GM18520 (cell line): Measurements from ENCODE around the gene EDEM1.

Experiments
- ATAC-seq: cut with Tn5 transposase; IDR thresholded peaks from one replicate; pipeline ENCODE4 v1.9.1; 2021; ENCODE audit not compliant: unreplicated experiment

Gene EDEM1

DNA sequence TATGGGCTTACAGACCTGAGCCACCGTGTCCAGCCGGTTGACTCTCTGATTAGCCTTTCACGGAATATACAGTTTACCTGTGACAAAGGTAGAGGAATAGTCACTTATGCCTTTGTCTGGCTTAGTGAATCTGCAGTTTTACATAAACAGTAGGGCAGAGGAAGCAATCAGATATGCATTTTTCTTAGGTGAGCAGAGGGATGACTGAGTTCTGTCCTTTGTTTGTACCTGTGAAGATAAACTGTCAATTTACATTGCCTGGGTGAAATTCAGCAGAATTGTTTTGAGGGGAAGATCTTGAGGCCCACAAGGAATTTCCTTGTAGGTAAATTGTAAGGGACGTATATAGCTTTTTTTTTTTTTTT is 10.8 kb downstream of the EDEM1 start:
- ATAC-seq, result no peak

DNA sequence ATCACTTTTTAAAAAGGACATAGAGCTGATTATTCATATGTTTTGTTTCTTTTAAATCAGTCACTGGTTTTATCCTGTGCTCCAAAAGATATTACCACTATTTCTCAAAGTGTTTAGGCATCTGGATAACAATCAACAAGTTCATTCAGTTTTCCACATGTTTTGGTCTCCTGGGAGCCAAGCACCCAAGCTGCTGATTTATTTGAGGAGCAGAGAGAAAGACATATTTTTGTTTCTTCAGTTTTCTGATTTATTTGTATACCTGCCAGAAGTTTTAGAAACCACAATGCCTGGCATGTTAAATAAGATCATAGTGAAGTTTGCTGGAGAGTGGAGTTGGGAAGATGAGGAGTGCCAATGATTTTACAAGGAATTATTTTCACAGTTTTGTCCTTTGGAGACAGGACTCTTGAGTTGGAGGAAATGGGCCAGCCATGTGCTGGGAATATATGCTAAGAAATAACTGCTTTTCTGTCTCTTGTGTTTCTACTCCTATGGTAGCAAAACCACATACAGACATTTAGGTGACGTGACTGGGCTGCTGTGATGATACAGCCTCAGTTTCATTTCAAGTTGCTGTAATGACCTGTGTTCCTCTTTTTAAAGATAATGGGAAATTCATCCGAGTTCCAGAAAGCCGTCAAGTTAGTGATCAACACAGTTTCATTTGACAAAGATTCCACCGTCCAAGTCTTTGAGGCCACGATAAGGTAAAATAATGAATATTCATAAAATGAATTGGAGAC is 11.7 kb downstream of the EDEM1 start:
- ATAC-seq, result peak; percentile 28

- no peak for ATAC-seq
Measured at GRCh38 chr3:5201536-5201935, 14.0 kb downstream of the EDEM1 start.

DNA sequence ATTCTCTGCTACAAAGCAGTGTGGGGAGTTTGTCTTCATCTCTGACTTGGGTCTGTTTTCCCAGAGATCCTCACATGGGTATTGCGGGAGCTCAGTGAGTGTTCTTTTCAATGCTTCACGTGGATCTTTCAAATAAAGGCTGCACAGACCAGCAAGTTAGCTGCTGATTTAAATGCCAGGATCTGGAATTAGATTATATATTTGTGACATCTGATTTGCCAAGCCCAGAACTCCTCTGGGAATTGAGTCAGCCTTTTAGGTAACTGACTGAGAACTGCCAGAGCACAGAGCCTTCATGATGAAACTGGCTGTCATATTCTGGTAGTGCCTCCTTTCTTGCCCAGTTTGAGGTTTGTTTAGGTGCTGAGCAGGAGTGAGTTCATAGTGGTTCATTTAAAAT is 14.7 kb downstream of the EDEM1 start:
- no peak for ATAC-seq

- peak; percentile 98 for ATAC-seq
Measured at GRCh38 chr3:5205165-5205941, 17.8 kb downstream of the EDEM1 start.

- no peak for ATAC-seq
Measured at GRCh38 chr3:5210926-5211325, 23.4 kb downstream of the EDEM1 start.

GRCh38 chr3:5212628-5213573 is 25.4 kb downstream of the EDEM1 start:
- ATAC-seq, result no peak

DNA sequence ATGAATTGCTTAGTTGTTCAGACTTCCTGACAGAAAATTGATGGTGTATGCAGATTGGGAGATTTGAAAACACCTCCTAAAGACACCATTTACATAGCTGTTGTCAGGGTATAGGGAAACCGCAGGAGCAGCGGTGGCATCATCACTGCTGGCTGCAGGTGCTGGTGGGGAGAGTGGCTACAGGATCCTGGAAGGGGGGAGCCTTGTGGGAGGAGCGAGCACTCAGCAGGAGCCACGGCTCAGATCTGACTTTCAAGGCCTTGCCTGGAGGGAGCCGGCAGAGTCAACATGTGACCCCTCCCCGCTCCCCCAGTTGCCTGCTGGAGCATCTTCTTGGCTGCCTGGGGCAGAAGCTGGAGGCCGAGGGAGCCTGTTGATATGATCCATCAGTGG is 26.1 kb downstream of the EDEM1 start:
- no peak for ATAC-seq

DNA sequence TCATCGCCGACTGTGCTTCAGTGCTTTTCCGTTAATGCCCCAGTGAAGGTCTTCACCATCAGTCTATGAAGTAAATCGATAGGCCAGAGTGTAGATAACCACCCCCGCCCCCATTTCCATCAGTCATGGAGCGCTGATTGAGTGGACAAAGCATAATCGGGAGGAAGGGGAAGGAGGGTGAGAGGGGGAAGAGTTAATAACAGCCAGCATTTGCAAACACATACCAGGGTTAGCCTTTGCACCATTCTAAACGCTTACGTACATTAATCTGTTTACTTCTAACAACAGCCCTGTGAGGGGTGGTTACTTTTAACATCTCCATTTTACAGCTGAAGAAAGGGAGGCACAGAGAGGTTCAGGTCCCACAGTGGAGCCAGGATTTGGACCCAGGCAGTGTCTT is 26.8 kb downstream of the EDEM1 start:
- no peak for ATAC-seq

- no peak for ATAC-seq
Measured at GRCh38 chr3:5217824-5218595, 30.5 kb downstream of the EDEM1 start.

GRCh38 chr3:5218815-5219214 is 31.3 kb downstream of the EDEM1 start:
- no peak for ATAC-seq

DNA sequence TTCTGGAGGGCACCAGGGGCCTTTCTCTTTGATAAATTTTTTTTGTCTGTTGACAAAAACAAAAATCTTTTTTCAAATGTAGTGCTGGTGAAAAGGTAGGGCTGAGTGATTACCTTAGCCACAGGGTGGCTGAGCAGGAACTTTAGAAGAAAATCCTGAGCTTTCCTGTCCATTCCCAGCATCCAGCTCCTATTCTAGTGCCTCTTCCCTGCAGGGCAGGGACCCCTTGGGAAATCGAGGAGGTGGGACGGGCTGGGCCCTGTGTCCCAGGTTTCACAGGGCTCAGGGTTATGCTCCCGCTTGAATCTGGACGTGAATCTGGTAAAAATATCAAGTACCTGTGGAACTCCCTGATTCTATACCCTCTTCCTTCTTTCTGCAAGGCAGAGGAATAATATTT is 31.7 kb downstream of the EDEM1 start:
- no peak for ATAC-seq

DNA sequence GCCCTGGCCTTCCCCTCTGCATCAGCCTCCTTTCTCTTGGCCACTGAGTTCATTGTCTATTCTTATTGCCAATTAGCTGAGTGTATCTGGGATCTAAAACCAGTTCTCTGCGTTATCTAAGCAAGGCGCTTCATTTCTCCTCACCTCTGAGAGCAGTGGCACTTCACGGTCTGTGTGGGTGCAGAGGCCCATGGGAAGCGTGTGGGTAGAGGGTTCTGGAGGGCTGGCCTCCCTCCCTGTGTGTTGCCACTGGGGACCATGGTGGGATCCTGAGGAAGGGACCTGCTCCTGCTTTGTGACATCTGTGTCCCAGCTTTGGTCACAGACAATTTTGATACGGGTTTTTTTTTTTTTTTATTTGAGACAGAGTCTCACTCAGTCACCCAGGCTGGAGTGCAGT is 32.7 kb downstream of the EDEM1 start:
- no peak for ATAC-seq

- ATAC-seq, result no peak
Measured at GRCh38 chr3:5220667-5221431, 33.3 kb downstream of the EDEM1 start.

- no peak for ATAC-seq
Measured at GRCh38 chr3:5221701-5222100, 34.2 kb downstream of the EDEM1 start.

GRCh38 chr3:5222283-5223005 is 34.9 kb downstream of the EDEM1 start:
- ATAC-seq, result no peak

- ATAC-seq, result no peak
Measured at GRCh38 chr3:5226783-5227182, 39.3 kb downstream of the EDEM1 start.

- no peak for ATAC-seq
Measured at GRCh38 chr3:5227812-5228211, 40.3 kb downstream of the EDEM1 start.

DNA sequence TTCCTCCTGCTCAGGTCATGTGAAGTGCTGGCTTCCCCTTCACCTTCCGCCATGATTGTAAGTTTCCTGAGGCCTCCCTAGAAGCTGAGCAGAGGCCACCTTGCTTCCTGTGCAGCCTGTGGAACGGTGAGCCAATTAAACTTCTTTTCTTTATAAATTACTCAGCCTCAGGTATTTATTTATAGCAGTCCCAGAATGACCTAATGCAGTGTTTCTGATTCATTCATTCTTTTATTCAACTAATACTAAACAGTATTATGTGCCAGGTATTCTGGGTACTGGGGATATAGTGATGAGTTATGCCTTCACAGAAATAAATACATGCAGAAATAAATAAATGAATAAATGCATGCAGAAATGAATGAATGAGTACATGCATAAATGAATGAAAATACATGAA is 41.9 kb downstream of the EDEM1 start:
- no peak for ATAC-seq
